ENCODE measurements around the gene MED31. TPM values are rescaled to one million over a fixed set of nuclear protein-coding genes. Genes with fewer than 3 reads are reported as not detected.

Gene MED31
- total and polyA plus RNA-seq, 2 experiments from 2014 or later = 5.5 to 49.3 TPM

- no peak for DNase-seq (ENCODE audit: low spot score)
- TF ChIP-seq NANOG (IDR thresholded peaks at IDR 0.05; ENCODE audit: borderline replicate concordance) (no peak), POLR2AphosphoS5 (IDR thresholded peaks at IDR 0.05; ENCODE audit: low read depth) (no peak), ZNF114 (CRISPR knock-in tag; IDR thresholded peaks at IDR 0.05) (no peak), CTCF (conservative IDR thresholded peaks at IDR 0.05; ENCODE audit: low read depth in 2 of 2) (no peak), EZH2 (IDR thresholded peaks at IDR 0.05; ENCODE audit: low read depth, unreplicated experiment) (no peak), ETS1 (IDR thresholded peaks at IDR 0.05) (no peak), ZNF462 (CRISPR knock-in tag; IDR thresholded peaks at IDR 0.05) (no peak), REST (IDR thresholded peaks at IDR 0.05; ENCODE audit: unreplicated experiment) (no peak), EZH2phosphoT487 (IDR thresholded peaks at IDR 0.05; ENCODE audit: unreplicated experiment) (no peak), STAT1 (IDR thresholded peaks at IDR 0.05; ENCODE audit: unreplicated experiment) (no peak), ZNF331 (CRISPR knock-in tag; IDR thresholded peaks at IDR 0.05; ENCODE audit: low read depth) (no peak), JUNB (IDR thresholded peaks at IDR 0.05; ENCODE audit: unreplicated experiment) (no peak), CREB1 (CRISPR knock-in tag; IDR thresholded peaks at IDR 0.05; ENCODE audit: low read depth) (no peak)
- H3K4me3 Mint-ChIP-seq = no peak overlapping the region
- peaks cover 4% of the 10 kb centered on the region for H3K27me3 Mint-ChIP-seq (ENCODE audit: insufficient read depth, low read depth, poor library complexity)
- no peak overlapping the region for H3K4me2 ChIP-seq
- H3K36me3 Mint-ChIP-seq (ENCODE audit: low read depth) = peaks cover 37% of the 10 kb centered on the region
- H3K4me3 ChIP-seq = no peak overlapping the region
- H3K9me3 Mint-ChIP-seq = no peaks in the 10 kb centered on the region
- H2AFZ ChIP-seq = no peak overlapping the region
- H3F3A ChIP-seq (replicated peaks; ENCODE audit: low read depth) = no peaks in the 10 kb centered on the region
- no peaks in the 10 kb centered on the region for H3K9me2 ChIP-seq (ENCODE audit: insufficient read depth)
- H3K4me1 Mint-ChIP-seq = no peaks in the 10 kb centered on the region
- no peaks in the 10 kb centered on the region for H3K4me1 ChIP-seq (ENCODE audit: insufficient read depth)
- no peak overlapping the region for H3K27ac Mint-ChIP-seq
- no peak for ATAC-seq
- H4K20me1 ChIP-seq (replicated peaks; ENCODE audit: insufficient read depth) = no peaks in the 10 kb centered on the region
- H3K27ac ChIP-seq (ENCODE audit: low read depth) = no peak overlapping the region
- H3K27me3 ChIP-seq (ENCODE audit: insufficient read depth) = no peaks in the 10 kb centered on the region
- no peaks in the 10 kb centered on the region for H3K79me2 ChIP-seq (replicated peaks; ENCODE audit: insufficient read depth)
- peaks cover 26% of the 10 kb centered on the region for H3K36me3 ChIP-seq (ENCODE audit: insufficient read depth)
These were observed 52.0 kb downstream of the MED31 start for GRCh38 chr17:6599364-6599763.
